Trophoblast cell (in vitro differentiated cells and primary cell): ENCODE results near the gene GSG1L.

Experiments used
- DNase-seq, 2 donors: peaks; one replicate each; pipeline ENCODE4 v3.0.0-alpha.2; 2016
- H2AFZ ChIP-seq: 2 replicates; pipeline ENCODE4 v1.6.1; 2013; ENCODE audit warnings: low read length, moderate library complexity, mild to moderate bottlenecking; ENCODE audit not compliant: insufficient read depth, poor library complexity
- H2AK5ac ChIP-seq: 2 replicates; pipeline ENCODE4 v1.6.1; 2013; ENCODE audit warnings: mild to moderate bottlenecking, low read length
- H2BK120ac ChIP-seq: 2 replicates; pipeline ENCODE4 v1.6.1; 2013; ENCODE audit warnings: low read length, mild to moderate bottlenecking, moderate library complexity; ENCODE audit not compliant: insufficient read depth, poor library complexity
- H2BK12ac ChIP-seq: 2 replicates; pipeline ENCODE4 v1.6.1; 2013; ENCODE audit warnings: mild to moderate bottlenecking, low read length, moderate library complexity
- H2BK5ac ChIP-seq: 2 replicates; pipeline ENCODE4 v1.6.1; 2013; ENCODE audit warnings: low read length, low read depth, moderate library complexity, mild to moderate bottlenecking; ENCODE audit not compliant: poor library complexity
- H3K14ac ChIP-seq: 2 replicates; pipeline ENCODE4 v1.6.1; 2013; ENCODE audit warnings: mild to moderate bottlenecking, low read length
- H3K18ac ChIP-seq: 2 replicates; pipeline ENCODE4 v1.6.1; 2013; ENCODE audit warnings: mild to moderate bottlenecking, low read length
- H3K23ac ChIP-seq: 2 replicates; pipeline ENCODE4 v1.6.1; 2013; ENCODE audit warnings: low read length
- H3K27ac ChIP-seq: 2 replicates; pipeline ENCODE4 v1.5.1; 2013; ENCODE audit warnings: low read depth, mild to moderate bottlenecking, inconsistent platforms, low read length, moderate library complexity
- H3K27me3 ChIP-seq: 2 replicates; pipeline ENCODE4 v1.6.1; 2013; ENCODE audit warnings: inconsistent platforms, mild to moderate bottlenecking, low read length, moderate library complexity; ENCODE audit not compliant: insufficient read depth
- H3K36me3 ChIP-seq, 2 experiments: 1 replicate in 1 of 2; 2 replicates in 1 of 2; pipeline ENCODE4 v1.6.1; 2013; ENCODE audit warnings: low read length in 2 of 2, mild to moderate bottlenecking in 2 of 2, moderate library complexity in 1 of 2; ENCODE audit not compliant: insufficient read depth in 2 of 2, control insufficient read depth in 1 of 2
- H3K4ac ChIP-seq: 2 replicates; pipeline ENCODE4 v1.6.1; 2013; ENCODE audit warnings: low read depth, mild to moderate bottlenecking, low read length, moderate library complexity
- H3K4me1 ChIP-seq, 2 experiments: 1 replicate in 1 of 2; 2 replicates in 1 of 2; pipeline ENCODE4 v1.6.1; 2013; ENCODE audit warnings: low read length in 2 of 2, mild to moderate bottlenecking in 2 of 2, moderate library complexity in 1 of 2; ENCODE audit not compliant: insufficient read depth in 2 of 2, control insufficient read depth in 1 of 2
- H3K4me2 ChIP-seq: 2 replicates; pipeline ENCODE4 v1.6.1; 2013; ENCODE audit warnings: inconsistent platforms, mild to moderate bottlenecking, low read length, moderate library complexity
- H3K4me3 ChIP-seq: 2 replicates; pipeline ENCODE4 v1.5.1; 2013; ENCODE audit warnings: mild to moderate bottlenecking, low read depth, low read length, inconsistent platforms
- H3K79me1 ChIP-seq: one replicate; pipeline ENCODE4 v1.6.1; 2013; ENCODE audit warnings: low read length
- H3K79me2 ChIP-seq: 2 replicates; pipeline ENCODE4 v1.6.1; 2013; ENCODE audit warnings: low read length, mild to moderate bottlenecking; ENCODE audit not compliant: control insufficient read depth, insufficient read depth, poor library complexity
- H3K9ac ChIP-seq: 2 replicates; pipeline ENCODE4 v1.6.1; 2013; ENCODE audit warnings: mild to moderate bottlenecking, low read length
- H3K9me3 ChIP-seq: 2 replicates; pipeline ENCODE4 v1.6.1; 2013; ENCODE audit warnings: low read depth, mild to moderate bottlenecking, control low read depth, inconsistent platforms, low read length; ENCODE audit not compliant: insufficient read depth
- H4K12ac ChIP-seq: 2 replicates; pipeline ENCODE4 v1.6.1; 2013; ENCODE audit warnings: low read depth, mild to moderate bottlenecking, low read length, moderate library complexity
- H4K8ac ChIP-seq: 2 replicates; pipeline ENCODE4 v1.6.1; 2013; ENCODE audit warnings: low read depth, mild to moderate bottlenecking, low read length, moderate library complexity
- H4K91ac ChIP-seq: one replicate; pipeline ENCODE4 v1.6.1; 2013; ENCODE audit warnings: low read depth, mild to moderate bottlenecking, low read length, moderate library complexity
- WGBS: extraction: QIAGEN DNeasy Blood & Tissue Kit; methylation state at CpG from one replicate; pipeline ENCODE4 v1.1.7; 2013; ENCODE audit warnings: missing lambda C conversion rate; ENCODE audit not compliant: insufficient read length, insufficient coverage; ENCODE audit errors: extremely low coverage; 5-methylcytosine and 5-hydroxymethylcytosine counted together

The GSG1L gene

GRCh38 chr16:27824786-27825185 is 238.7 kb downstream of the GSG1L start:
- Histone ChIP-seq H3K9ac (no peak overlapping the region), H3K4me2 (no peak overlapping the region), H3K9me3 (peaks cover 2% of the 10 kb centered on the region), H3K27ac (no peak overlapping the region), H3K18ac (no peak overlapping the region), H3K4me3 (no peak overlapping the region), H4K12ac (no peak overlapping the region), H3K23ac (no peak overlapping the region), H3K4ac (no peak overlapping the region), H3K27me3 (no peaks in the 10 kb centered on the region), H3K14ac (no peak overlapping the region), H2AFZ (no peak overlapping the region), H2BK120ac (no peak overlapping the region), H3K4me1 (no peaks in the 10 kb centered on the region), H2BK5ac (no peak overlapping the region), H2AK5ac (no peak overlapping the region), H3K36me3 (no peaks in the 10 kb centered on the region), H3K79me1 (no peaks in the 10 kb centered on the region), H4K8ac (no peak overlapping the region), H2BK12ac (no peak overlapping the region), H4K91ac (no peak overlapping the region), H3K79me2 (no peaks in the 10 kb centered on the region)
- DNase-seq, result no peak
- WGBS, result no CpG with 5 or more reads among the region's 9 CpGs

- Histone ChIP-seq H4K8ac (no peak overlapping the region), H3K23ac (no peak overlapping the region), H3K18ac (no peak overlapping the region), H2AFZ (no peak overlapping the region), H2BK5ac (no peak overlapping the region), H2BK12ac (no peak overlapping the region), H3K9me3 (peaks cover 2% of the 10 kb centered on the region), H4K91ac (no peak overlapping the region), H3K27ac (no peak overlapping the region), H3K79me1 (no peaks in the 10 kb centered on the region), H2AK5ac (no peak overlapping the region), H3K79me2 (no peaks in the 10 kb centered on the region), H2BK120ac (no peak overlapping the region), H3K14ac (no peak overlapping the region), H3K4ac (no peak overlapping the region), H3K4me2 (no peak overlapping the region), H3K36me3 (no peaks in the 10 kb centered on the region), H3K27me3 (no peaks in the 10 kb centered on the region), H3K9ac (no peak overlapping the region), H4K12ac (no peak overlapping the region), H3K4me3 (no peak overlapping the region), H3K4me1 (no peaks in the 10 kb centered on the region)
- DNase-seq, result no peak
- WGBS, result no CpG with 5 or more reads among the region's 7 CpGs
Observed at GRCh38 chr16:27824006-27824405, 239.5 kb downstream of the GSG1L start.

GRCh38 chr16:27823421-27823820 is 240.1 kb downstream of the GSG1L start:
- Histone ChIP-seq H4K8ac (no peak overlapping the region), H3K14ac (no peak overlapping the region), H3K23ac (no peak overlapping the region), H3K9ac (no peak overlapping the region), H3K27ac (no peak overlapping the region), H2BK12ac (no peak overlapping the region), H3K4me2 (no peak overlapping the region), H3K4me1 (no peaks in the 10 kb centered on the region), H3K79me1 (no peaks in the 10 kb centered on the region), H2AK5ac (no peak overlapping the region), H3K36me3 (no peaks in the 10 kb centered on the region), H3K9me3 (peaks cover 2% of the 10 kb centered on the region), H2AFZ (no peak overlapping the region), H3K4me3 (no peak overlapping the region), H2BK5ac (no peak overlapping the region), H4K91ac (no peak overlapping the region), H3K27me3 (no peaks in the 10 kb centered on the region), H3K79me2 (no peaks in the 10 kb centered on the region), H4K12ac (no peak overlapping the region), H2BK120ac (no peak overlapping the region), H3K4ac (no peak overlapping the region), H3K18ac (no peak overlapping the region)
- no CpG with 5 or more reads among the region's 8 CpGs for WGBS
- DNase-seq, result no peak

- Histone ChIP-seq H3K4me2 (no peak overlapping the region), H3K36me3 (no peaks in the 10 kb centered on the region), H2AFZ (no peak overlapping the region), H3K9me3 (peaks cover 2% of the 10 kb centered on the region), H3K27me3 (no peaks in the 10 kb centered on the region), H3K4me1 (no peaks in the 10 kb centered on the region), H4K91ac (no peak overlapping the region), H3K27ac (no peak overlapping the region), H3K4ac (no peak overlapping the region), H3K14ac (no peak overlapping the region), H4K8ac (no peak overlapping the region), H2BK120ac (no peak overlapping the region), H3K9ac (no peak overlapping the region), H2AK5ac (no peak overlapping the region), H3K18ac (no peak overlapping the region), H3K79me1 (no peaks in the 10 kb centered on the region), H3K4me3 (no peak overlapping the region), H2BK12ac (no peak overlapping the region), H3K79me2 (no peaks in the 10 kb centered on the region), H3K23ac (no peak overlapping the region), H2BK5ac (no peak overlapping the region), H4K12ac (no peak overlapping the region)
- no peak for DNase-seq
- WGBS, result 100% methylated on average over 6 of the region's 11 CpGs
Observed at GRCh38 chr16:27822996-27823395, 240.5 kb downstream of the GSG1L start.
